Neuron (in vitro differentiated cells): ENCODE measurements around the gene PRR3.
"Not testable (repeated sequence)": the region's sequence is repeated elsewhere in the genome, so short reads cannot be mapped to it uniquely, and the experiment has no call there.

ENCODE experiments used
- H2AFZ ChIP-seq: one replicate; pipeline ENCODE4 v1.6.1; 2013; ENCODE audit warnings: low read depth, mild to moderate bottlenecking, inconsistent platforms, low read length, moderate library complexity
- H3K27me3 ChIP-seq: one replicate; pipeline ENCODE4 v1.6.1; 2013; ENCODE audit warnings: low read length; ENCODE audit not compliant: insufficient read depth
- H3K36me3 ChIP-seq: one replicate; pipeline ENCODE4 v1.6.1; 2013; ENCODE audit warnings: low read length; ENCODE audit not compliant: insufficient read depth
- H3K4me1 ChIP-seq: one replicate; pipeline ENCODE4 v1.6.1; 2013; ENCODE audit warnings: low read length; ENCODE audit not compliant: insufficient read depth
- H3K4me3 ChIP-seq: 2 replicates; pipeline ENCODE4 v1.5.1; 2013; ENCODE audit warnings: mild to moderate bottlenecking, low read length, moderate library complexity
- H3K9me3 ChIP-seq: one replicate; pipeline ENCODE4 v1.6.1; 2013; ENCODE audit warnings: low read length

Gene PRR3

GRCh38 chr6:30556906-30557682 is at the start of gene PRR3:
Gene PRR3, plus strand, starts transcription at chr6:30557295. Its CDS starts 50 bp downstream, at chr6:30557345.
- Histone ChIP-seq H3K9me3 (no peaks in the 10 kb centered on the region), H3K4me3 (peak within 1 kb of the TSS; percentile 88), H3K36me3 (peaks cover 38% of the 10 kb centered on the region), H3K4me1 (peaks cover 19% of the 10 kb centered on the region), H3K27me3 (no peaks in the 10 kb centered on the region), H2AFZ (peak within 1 kb of the TSS; percentile 91)

- Histone ChIP-seq H3K36me3 (no peaks in the 10 kb centered on the region), H3K4me3 (no peak overlapping the region), H2AFZ (no peak overlapping the region), H3K9me3 (no peaks in the 10 kb centered on the region), H3K27me3 (no peaks in the 10 kb centered on the region), H3K4me1 (peaks cover 3% of the 10 kb centered on the region)
Measured at GRCh38 chr6:30507849-30508827, 49.0 kb upstream of the PRR3 start.

- no peak overlapping the region for H3K4me3 ChIP-seq
- H3K27me3 ChIP-seq: no peaks in the 10 kb centered on the region
Measured at GRCh38 chr6:30508890-30509736, 48.0 kb upstream of the PRR3 start.

GRCh38 chr6:30510419-30511168 is 46.5 kb upstream of the PRR3 start:
- Histone ChIP-seq H3K9me3 (no peaks in the 10 kb centered on the region), H2AFZ (peak overlapping the region; percentile 9), H3K36me3 (no peaks in the 10 kb centered on the region), H3K4me1 (peaks cover 9% of the 10 kb centered on the region), H3K4me3 (no peak overlapping the region), H3K27me3 (no peaks in the 10 kb centered on the region)

More at GRCh38 chr6:30508890-30509736, 48.0 kb upstream of the PRR3 start:
- Histone ChIP-seq H3K9me3 (no peaks in the 10 kb centered on the region), H2AFZ (no peak overlapping the region), H3K4me1 (peaks cover 3% of the 10 kb centered on the region), H3K36me3 (no peaks in the 10 kb centered on the region)

- no peaks in the 10 kb centered on the region for H3K9me3 ChIP-seq
- no peaks in the 10 kb centered on the region for H3K27me3 ChIP-seq
- no peaks in the 10 kb centered on the region for H3K36me3 ChIP-seq
- H3K4me3 ChIP-seq: no peak overlapping the region
- peaks cover 9% of the 10 kb centered on the region for H3K4me1 ChIP-seq
- H2AFZ ChIP-seq: peak overlapping the region; percentile 9
Measured at GRCh38 chr6:30511169-30511546, 45.9 kb upstream of the PRR3 start.

GRCh38 chr6:30513451-30513850 is 43.6 kb upstream of the PRR3 start:
- Histone ChIP-seq H2AFZ (no peak overlapping the region), H3K9me3 (no peaks in the 10 kb centered on the region), H3K4me3 (no peak overlapping the region), H3K27me3 (no peaks in the 10 kb centered on the region), H3K36me3 (no peaks in the 10 kb centered on the region), H3K4me1 (peaks cover 9% of the 10 kb centered on the region)

GRCh38 chr6:30515106-30515505 is 42.0 kb upstream of the PRR3 start:
- H2AFZ ChIP-seq: no peak overlapping the region
- no peak overlapping the region for H3K4me3 ChIP-seq
- H3K27me3 ChIP-seq: no peaks in the 10 kb centered on the region
- H3K4me1 ChIP-seq: peaks cover 9% of the 10 kb centered on the region
- no peaks in the 10 kb centered on the region for H3K36me3 ChIP-seq
- H3K9me3 ChIP-seq: no peaks in the 10 kb centered on the region

- Histone ChIP-seq H3K4me3 (peak overlapping the region; percentile 18), H3K9me3 (no peaks in the 10 kb centered on the region), H2AFZ (no peak overlapping the region), H3K36me3 (no peaks in the 10 kb centered on the region), H3K27me3 (no peaks in the 10 kb centered on the region), H3K4me1 (peaks cover 6% of the 10 kb centered on the region)
Measured at GRCh38 chr6:30515944-30516753, 40.9 kb upstream of the PRR3 start.

- not testable (repeated sequence) for H3K27me3 ChIP-seq, H3K4me1 ChIP-seq, H2AFZ ChIP-seq, H3K9me3 ChIP-seq, H3K36me3 ChIP-seq, H3K4me3 ChIP-seq
Measured at GRCh38 chr6:30516754-30517076, 40.4 kb upstream of the PRR3 start.

GRCh38 chr6:30517767-30518504 is 39.2 kb upstream of the PRR3 start:
- not testable (repeated sequence) for H3K27me3 ChIP-seq, H3K4me3 ChIP-seq, H2AFZ ChIP-seq, H3K9me3 ChIP-seq, H3K4me1 ChIP-seq, H3K36me3 ChIP-seq

- H3K27me3 ChIP-seq, H3K4me3 ChIP-seq, H3K9me3 ChIP-seq, H2AFZ ChIP-seq, H3K36me3 ChIP-seq, H3K4me1 ChIP-seq: not testable (repeated sequence)
Measured at GRCh38 chr6:30518505-30519145, 38.5 kb upstream of the PRR3 start.
